Lower leg skin (tissue), 4 donors: ENCODE measurements around the gene SAXO1. TPM values are rescaled to one million over a fixed set of nuclear protein-coding genes. Genes with fewer than 3 reads are reported as not detected.

Source experiments
- DNase-seq, 2 donors: peaks; one replicate each; pipeline ENCODE4 v3.0.0-alpha.2; 2019; ENCODE audit warnings: low spot score in 2 of 2
- H3K4me3 ChIP-seq: fragments of 200-600 bp; sonication (generic); 2 replicates; pipeline ENCODE4 v1.5.1; 2017; ENCODE audit warnings: mild to moderate bottlenecking, low read depth; ENCODE audit not compliant: poor library complexity, severe bottlenecking
- CTCF ChIP-seq, 3 donors: fragments of 450-650 bp; IDR thresholded peaks; one replicate each; pipeline ENCODE4 v1.5.1; 2016; ENCODE audit warnings: antibody characterized with exemption in 3 of 3, mild to moderate bottlenecking in 3 of 3, moderate library complexity in 2 of 3
- POLR2A ChIP-seq, 2 donors: fragments of 450-650 bp; IDR thresholded peaks; one replicate each; pipeline ENCODE4 v1.6.1; 2016 to 2017; ENCODE audit warnings: antibody characterized with exemption in 2 of 2, mild to moderate bottlenecking in 1 of 2, moderate library complexity in 1 of 2
- WGBS, 2 donors: methylation state at CpG; one replicate each; pipeline ENCODE4 v1.1.5; 2018; 5-methylcytosine and 5-hydroxymethylcytosine counted together
- intact Hi-C: fragments of 100-400 bp; cut with DNase I; formaldehyde crosslinking; loops from one replicate; pipeline ENCODE4 v1.15.0; 2023; ENCODE audit warnings: low total_unique reads
- total RNA-seq, 4 donors: library from RNA; depleted of rRNA; stranded (reverse); fragments of >200 nt; gene quantifications; one replicate each; pipeline ENCODE4 v1.1.0, GENCODE V29; 2016

SAXO1 gene
- total RNA-seq, 4 donors from 2014 or later = 0.30 to 1.1 (median 0.56) TPM; not detected in 1

GRCh38 chr9:18955626-18956025 is 77.4 kb downstream of the SAXO1 start:
- intact Hi-C loops = no loop called here
- no peak overlapping the region for H3K4me3 ChIP-seq
- DNase-seq = no peak
- TF ChIP-seq POLR2A (IDR thresholded peaks at IDR 0.05) (no peak), CTCF (IDR thresholded peaks at IDR 0.05) (no peak)
- WGBS, 2 donors = 80 to 87% methylated on average over 2 of the region's 2 CpGs

- intact Hi-C loops = no loop called here
- TF ChIP-seq POLR2A (IDR thresholded peaks at IDR 0.05) (no peak), CTCF (IDR thresholded peaks at IDR 0.05) (no peak)
- H3K4me3 ChIP-seq = no peak overlapping the region
- no peak for DNase-seq
- 90 to 92% methylated on average over 1 of the region's 1 CpG for WGBS, 2 donors
Measured at GRCh38 chr9:18951936-18952335, 81.1 kb downstream of the SAXO1 start.

GRCh38 chr9:18947892-18948339 is 85.1 kb downstream of the SAXO1 start:
- WGBS, 2 donors = 55 to 83% methylated on average over 4 of the region's 4 CpGs
- intact Hi-C loops = no loop called here
- no peak overlapping the region for H3K4me3 ChIP-seq
- DNase-seq = no peak
- TF ChIP-seq POLR2A (IDR thresholded peaks at IDR 0.05) = no peak
- TF ChIP-seq CTCF (IDR thresholded peaks at IDR 0.05) = no peak

GRCh38 chr9:18942801-18943200 is 90.2 kb downstream of the SAXO1 start:
- WGBS, 2 donors = 73 to 76% methylated on average over 7 of the region's 7 CpGs
- no peak overlapping the region for H3K4me3 ChIP-seq
- intact Hi-C loops = no loop called here
- DNase-seq = peak in 1 of 2 donors; percentile 14
- TF ChIP-seq POLR2A (IDR thresholded peaks at IDR 0.05) = no peak
- TF ChIP-seq CTCF (IDR thresholded peaks at IDR 0.05) = no peak

- TF ChIP-seq CTCF (IDR thresholded peaks at IDR 0.05) = no peak
- no peak for TF ChIP-seq POLR2A (IDR thresholded peaks at IDR 0.05)
- intact Hi-C loops = no loop called here
- DNase-seq = peak in 1 of 2 donors; percentile 60
- no peak overlapping the region for H3K4me3 ChIP-seq
- WGBS, 2 donors = 89% methylated on average over 8 of the region's 8 CpGs
Measured at GRCh38 chr9:18941060-18941740, 91.8 kb downstream of the SAXO1 start.

GRCh38 chr9:18939943-18940342 is 93.1 kb downstream of the SAXO1 start:
- intact Hi-C loops = no loop called here

More at GRCh38 chr9:18939943-18940342, 93.1 kb downstream of the SAXO1 start:
- WGBS, 2 donors = 91 to 95% methylated on average over 5 of the region's 5 CpGs
- DNase-seq = no peak
- no peak for TF ChIP-seq CTCF (IDR thresholded peaks at IDR 0.05)
- no peak for TF ChIP-seq POLR2A (IDR thresholded peaks at IDR 0.05)
- no peak overlapping the region for H3K4me3 ChIP-seq
